KMS-11 (cell line): ENCODE measurements around the gene TRIM42.

Source experiments
- H2AFZ ChIP-seq: fragments of 200-600 bp; sonication (generic); 2 replicates; pipeline ENCODE4 v1.6.1; 2016; ENCODE audit warnings: antibody characterized with exemption, mixed run types, low read depth
- H3K27ac ChIP-seq: fragments of 200-600 bp; sonication (generic); 2 replicates; pipeline ENCODE4 v1.6.1; 2016; ENCODE audit warnings: mild to moderate bottlenecking, mixed run types
- H3K27me3 ChIP-seq: fragments of 200-600 bp; sonication (generic); 2 replicates; pipeline ENCODE4 v1.6.1; 2017; ENCODE audit warnings: mild to moderate bottlenecking, low read depth, mixed run types, moderate library complexity; ENCODE audit not compliant: insufficient read depth
- H3K36me3 ChIP-seq: fragments of 200-600 bp; sonication (generic); 2 replicates; pipeline ENCODE4 v1.6.1; 2017; ENCODE audit warnings: mild to moderate bottlenecking, mixed run types; ENCODE audit not compliant: insufficient read depth
- H3K4me1 ChIP-seq: fragments of 200-600 bp; sonication (generic); 2 replicates; pipeline ENCODE4 v1.6.1; 2016; ENCODE audit warnings: mild to moderate bottlenecking, low read depth, mixed run types; ENCODE audit not compliant: poor library complexity, severe bottlenecking
- H3K4me2 ChIP-seq: fragments of 200-600 bp; sonication (generic); 2 replicates; pipeline ENCODE4 v1.7.0; 2016; ENCODE audit warnings: mild to moderate bottlenecking, mixed run types
- H3K4me3 ChIP-seq: fragments of 200-600 bp; sonication (generic); IDR thresholded peaks from 2 replicates; pipeline ENCODE4 v1.6.1; 2017; ENCODE audit warnings: low read depth, low read length, mixed read lengths; ENCODE audit not compliant: insufficient read depth
- H3K79me2 ChIP-seq: fragments of 200-600 bp; sonication (generic); 2 replicates; pipeline ENCODE4 v1.6.1; 2016; ENCODE audit warnings: low read depth, mixed run types; ENCODE audit not compliant: insufficient read depth
- H3K9ac ChIP-seq: fragments of 200-600 bp; sonication (generic); 2 replicates; pipeline ENCODE4 v1.6.1; 2016; ENCODE audit warnings: mild to moderate bottlenecking, mixed run types
- H4K20me1 ChIP-seq: fragments of 200-600 bp; sonication (generic); 2 replicates; pipeline ENCODE4 v1.6.1; 2016; ENCODE audit warnings: mild to moderate bottlenecking, mixed run types; ENCODE audit not compliant: insufficient read depth
- TF ChIP-seq, protein P1 (sequence below): fragments of 200-600 bp; sonication (generic); conservative IDR thresholded peaks from 2 replicates; pipeline ENCODE4 v1.6.1; 2017; ENCODE audit warnings: low read depth, mild to moderate bottlenecking, antibody characterized with exemption, low read length, moderate library complexity, mixed read lengths

TRIM42 gene

DNA sequence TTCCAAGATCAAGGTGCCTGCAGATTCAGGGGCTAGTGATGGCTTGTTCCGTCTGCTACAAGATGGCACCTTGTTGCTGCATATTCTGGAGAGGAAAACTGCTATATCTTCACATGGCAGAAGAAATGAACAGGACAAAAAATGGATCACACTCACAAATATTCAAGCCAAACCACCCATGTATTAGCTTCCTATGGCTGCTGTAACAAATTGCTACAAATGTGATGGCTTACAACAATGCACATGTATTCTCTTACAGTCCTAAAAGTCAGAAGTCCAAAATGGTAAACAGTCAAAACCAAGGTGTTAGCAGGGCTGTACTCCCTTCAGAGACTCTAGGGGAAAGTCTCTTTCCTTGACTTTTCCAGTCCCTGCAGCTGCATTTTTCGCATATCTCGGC is 55.8 kb downstream of the TRIM42 start:
- no peak overlapping the region for H3K4me2 ChIP-seq
- no peaks in the 10 kb centered on the region for H4K20me1 ChIP-seq
- H3K27ac ChIP-seq = no peak overlapping the region
- no peak overlapping the region for H3K9ac ChIP-seq
- H3K36me3 ChIP-seq = no peaks in the 10 kb centered on the region
- TF ChIP-seq, protein P1, sequence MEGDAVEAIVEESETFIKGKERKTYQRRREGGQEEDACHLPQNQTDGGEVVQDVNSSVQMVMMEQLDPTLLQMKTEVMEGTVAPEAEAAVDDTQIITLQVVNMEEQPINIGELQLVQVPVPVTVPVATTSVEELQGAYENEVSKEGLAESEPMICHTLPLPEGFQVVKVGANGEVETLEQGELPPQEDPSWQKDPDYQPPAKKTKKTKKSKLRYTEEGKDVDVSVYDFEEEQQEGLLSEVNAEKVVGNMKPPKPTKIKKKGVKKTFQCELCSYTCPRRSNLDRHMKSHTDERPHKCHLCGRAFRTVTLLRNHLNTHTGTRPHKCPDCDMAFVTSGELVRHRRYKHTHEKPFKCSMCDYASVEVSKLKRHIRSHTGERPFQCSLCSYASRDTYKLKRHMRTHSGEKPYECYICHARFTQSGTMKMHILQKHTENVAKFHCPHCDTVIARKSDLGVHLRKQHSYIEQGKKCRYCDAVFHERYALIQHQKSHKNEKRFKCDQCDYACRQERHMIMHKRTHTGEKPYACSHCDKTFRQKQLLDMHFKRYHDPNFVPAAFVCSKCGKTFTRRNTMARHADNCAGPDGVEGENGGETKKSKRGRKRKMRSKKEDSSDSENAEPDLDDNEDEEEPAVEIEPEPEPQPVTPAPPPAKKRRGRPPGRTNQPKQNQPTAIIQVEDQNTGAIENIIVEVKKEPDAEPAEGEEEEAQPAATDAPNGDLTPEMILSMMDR = no peak
- no peak overlapping the region for H2AFZ ChIP-seq
- H3K4me3 ChIP-seq = no peak overlapping the region
- H3K27me3 ChIP-seq = no peaks in the 10 kb centered on the region
- H3K4me1 ChIP-seq = no peaks in the 10 kb centered on the region
- no peaks in the 10 kb centered on the region for H3K79me2 ChIP-seq

DNA sequence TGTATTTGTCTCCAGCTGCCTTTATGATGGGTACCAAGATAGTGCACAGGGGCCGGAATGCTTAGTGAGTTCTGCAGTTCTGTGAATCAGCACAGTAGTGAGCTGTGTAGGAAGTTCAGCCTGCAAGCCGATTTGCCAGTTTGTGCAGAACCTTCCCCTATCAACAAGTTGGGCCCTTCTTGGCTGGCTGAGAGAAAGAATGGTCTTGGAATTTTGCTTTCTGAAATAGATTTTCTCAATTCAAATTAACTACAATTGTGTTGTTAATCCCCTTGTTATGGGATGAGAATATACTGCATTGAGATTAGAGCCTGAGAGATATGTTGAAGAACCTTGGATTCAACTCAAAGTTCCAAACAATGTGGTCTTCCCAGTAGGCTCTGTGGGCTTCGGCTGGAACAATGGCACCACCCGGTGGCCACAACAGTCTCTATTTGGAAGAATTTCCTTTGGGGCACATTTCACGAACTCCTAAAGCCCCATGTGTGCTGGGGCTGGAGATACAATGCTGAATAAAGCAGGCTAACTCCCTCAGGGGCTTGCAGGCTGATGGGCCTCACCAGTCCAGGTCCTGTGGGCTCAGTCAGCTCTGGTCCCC is 59.1 kb downstream of the TRIM42 start:
- no peaks in the 10 kb centered on the region for H3K27me3 ChIP-seq
- no peak overlapping the region for H3K4me2 ChIP-seq
- no peaks in the 10 kb centered on the region for H3K4me1 ChIP-seq
- no peak overlapping the region for H3K9ac ChIP-seq
- no peak overlapping the region for H3K27ac ChIP-seq
- H3K4me3 ChIP-seq = no peak overlapping the region
- H4K20me1 ChIP-seq = no peaks in the 10 kb centered on the region
- TF ChIP-seq, protein P1 = peak; percentile 66
- H2AFZ ChIP-seq = no peak overlapping the region
- no peaks in the 10 kb centered on the region for H3K79me2 ChIP-seq
- no peaks in the 10 kb centered on the region for H3K36me3 ChIP-seq

DNA sequence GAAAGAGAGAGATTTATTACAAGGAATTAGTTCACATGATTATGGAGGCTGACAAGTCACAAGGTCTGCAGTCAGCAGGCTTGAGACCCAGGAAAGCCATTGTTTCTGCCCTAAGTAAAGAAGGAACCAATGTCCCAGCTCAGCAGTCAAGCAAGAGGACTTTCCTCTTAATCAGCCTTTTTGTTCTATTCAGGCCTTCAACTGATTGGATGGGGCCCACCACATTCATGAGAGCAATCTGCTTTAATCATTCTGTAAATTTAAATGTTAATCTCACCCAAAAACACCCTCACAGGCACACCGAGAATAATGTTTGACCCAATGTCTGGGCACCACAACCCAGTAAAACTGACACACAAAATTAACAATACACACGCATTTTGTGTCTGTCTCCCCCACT is 64.3 kb downstream of the TRIM42 start:
- Histone ChIP-seq H3K4me2 (no peak overlapping the region), H3K4me1 (no peaks in the 10 kb centered on the region), H3K36me3 (no peaks in the 10 kb centered on the region), H3K27me3 (no peaks in the 10 kb centered on the region), H3K79me2 (no peaks in the 10 kb centered on the region), H3K9ac (no peak overlapping the region), H2AFZ (no peak overlapping the region), H3K27ac (no peak overlapping the region), H4K20me1 (no peaks in the 10 kb centered on the region), H3K4me3 (no peak overlapping the region)
- TF ChIP-seq, protein P1 = no peak

DNA sequence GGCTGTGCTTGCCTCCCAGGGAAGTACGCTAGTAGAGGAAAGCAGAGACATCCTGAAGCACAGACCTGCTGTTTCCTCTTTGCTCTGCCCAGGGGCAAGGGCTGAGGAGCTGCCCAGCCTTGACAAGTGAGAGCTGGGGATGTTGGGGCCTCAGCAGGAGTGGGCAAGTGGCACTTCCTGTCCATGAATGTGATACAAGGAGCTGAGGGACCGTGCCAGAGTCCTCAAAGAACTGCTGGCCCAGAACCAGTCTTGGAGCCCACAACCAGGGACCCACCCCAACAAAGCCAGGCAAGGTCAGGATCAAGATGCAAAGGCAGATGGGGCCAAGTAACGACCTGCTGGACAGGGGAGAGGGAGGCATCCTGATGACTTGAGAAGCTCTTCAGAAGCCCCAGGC is 70.3 kb downstream of the TRIM42 start:
- no peaks in the 10 kb centered on the region for H4K20me1 ChIP-seq
- no peaks in the 10 kb centered on the region for H3K27me3 ChIP-seq
- no peaks in the 10 kb centered on the region for H3K36me3 ChIP-seq
- TF ChIP-seq, protein P1 = no peak
- no peak overlapping the region for H3K27ac ChIP-seq
- no peak overlapping the region for H3K4me3 ChIP-seq
- H3K79me2 ChIP-seq = no peaks in the 10 kb centered on the region
- H3K4me2 ChIP-seq = no peak overlapping the region
- H3K4me1 ChIP-seq = peaks cover 22% of the 10 kb centered on the region
- no peak overlapping the region for H3K9ac ChIP-seq
- no peak overlapping the region for H2AFZ ChIP-seq
